GM23338 (cell line): ENCODE results near the gene GALNT16.

Experiments
- CREB1 ChIP-seq: fragments of 250-450 bp; sonication (Bioruptor Pico); IDR thresholded peaks from 2 replicates; pipeline ENCODE4 v1.5.0; 2020; ENCODE audit warnings: low read depth, mild to moderate bottlenecking, moderate library complexity
- CTCF ChIP-seq, 2 experiments: fragments of 200-600 bp in 1 of 2; sonication (generic) in 1 of 2; conservative IDR thresholded peaks; 2 replicates each; pipeline versions ENCODE4 v1.5.1 to v1.6.1; 2016 to 2017; ENCODE audit warnings: antibody characterized with exemption in 2 of 2, low read depth in 2 of 2, mild to moderate bottlenecking in 2 of 2, moderate library complexity in 1 of 2
- EZH2 ChIP-seq: fragments of 200-600 bp; sonication (generic); IDR thresholded peaks from one replicate; pipeline ENCODE4 v1.8.0; 2017; ENCODE audit warnings: antibody characterized with exemption, mild to moderate bottlenecking, low read depth; ENCODE audit not compliant: unreplicated experiment
- POLR2AphosphoS5 ChIP-seq: IDR thresholded peaks from 2 replicates; pipeline ENCODE4 v1.6.1; 2016; ENCODE audit warnings: antibody characterized with exemption, low read depth
- STAT1 ChIP-seq: IDR thresholded peaks from one replicate; pipeline ENCODE4 v1.6.1; 2016; ENCODE audit warnings: antibody characterized with exemption; ENCODE audit not compliant: unreplicated experiment

GRCh38 chr14:69303086-69303485 lies 43.1 kb downstream of the GALNT16 start:
- TF ChIP-seq POLR2AphosphoS5: no peak
- TF ChIP-seq EZH2: no peak
- TF ChIP-seq CTCF (conservative IDR thresholded peaks at IDR 0.05; ENCODE audit: low read depth in 2 of 2): no peak
- no peak for TF ChIP-seq CREB1 (CRISPR knock-in tag)
- no peak for TF ChIP-seq STAT1
